Mucosa of descending colon (tissue), 3 donors: ENCODE data around the gene KRTAP10-10. TPM values are rescaled to one million over a fixed set of nuclear protein-coding genes. Genes with fewer than 3 reads are reported as not detected.

Experiments used
- ATAC-seq: fragments of 200-7000 bp; cut with Tn5 transposase; one replicate; pipeline ENCODE4 v1.9.1; 2020; ENCODE audit warnings: mild to moderate bottlenecking, moderate library complexity
- DNase-seq, 3 donors: peaks; one replicate each; pipeline ENCODE4 v3.0.0-alpha.2; 2020
- H3K36me3 ChIP-seq: fragments of 200-600 bp; one replicate; pipeline ENCODE4 v1.8.0; 2021; ENCODE audit warnings: low read depth, mild to moderate bottlenecking
- H3K4me1 ChIP-seq: fragments of 200-600 bp; one replicate; pipeline ENCODE4 v1.8.0; 2021; ENCODE audit warnings: low read depth, mild to moderate bottlenecking
- H3K4me3 ChIP-seq: fragments of 200-600 bp; one replicate; pipeline ENCODE4 v1.8.0; 2021; ENCODE audit warnings: mild to moderate bottlenecking
- H3K9me3 ChIP-seq: fragments of 200-600 bp; one replicate; pipeline ENCODE4 v1.8.0; 2021; ENCODE audit warnings: mild to moderate bottlenecking
- intact Hi-C, 2 donors: fragments of 100-400 bp; cut with DNase I in 1 of 2; cut with micrococcal nuclease in 1 of 2; formaldehyde crosslinking; loops; one replicate each; pipeline versions ENCODE4 v1.11.0 to v1.11.1; 2022; cut with DNase I, micrococcal nuclease
- total RNA-seq, 3 donors: library from RNA; stranded (reverse); fragmentation: NEBNext Ultra II Directional in 2 of 3; extraction: Animal tissue kit (Norgen Biotek cat#: 25700) in 2 of 3; gene quantifications; one replicate each; pipeline versions ENCODE4 v1.2.1 to v1.2.4, GENCODE V29; 2021 to 2023
- TF ChIP-seq, protein P1 (sequence below): fragments of 200-600 bp; IDR thresholded peaks from one replicate; pipeline ENCODE4 v1.8.0; 2022; ENCODE audit warnings: antibody characterized with exemption, mild to moderate bottlenecking
- donor health status: DM: no; HTN: no; CAD: no; lungs with moderate emphysema.
- donor health status: DM: no; HTN: no; CAD: no.
- donor health status: DM: no; HTN: yes; CAD: no.

Gene KRTAP10-10
- total RNA-seq, 3 donors from 2014 or later = not detected

DNA sequence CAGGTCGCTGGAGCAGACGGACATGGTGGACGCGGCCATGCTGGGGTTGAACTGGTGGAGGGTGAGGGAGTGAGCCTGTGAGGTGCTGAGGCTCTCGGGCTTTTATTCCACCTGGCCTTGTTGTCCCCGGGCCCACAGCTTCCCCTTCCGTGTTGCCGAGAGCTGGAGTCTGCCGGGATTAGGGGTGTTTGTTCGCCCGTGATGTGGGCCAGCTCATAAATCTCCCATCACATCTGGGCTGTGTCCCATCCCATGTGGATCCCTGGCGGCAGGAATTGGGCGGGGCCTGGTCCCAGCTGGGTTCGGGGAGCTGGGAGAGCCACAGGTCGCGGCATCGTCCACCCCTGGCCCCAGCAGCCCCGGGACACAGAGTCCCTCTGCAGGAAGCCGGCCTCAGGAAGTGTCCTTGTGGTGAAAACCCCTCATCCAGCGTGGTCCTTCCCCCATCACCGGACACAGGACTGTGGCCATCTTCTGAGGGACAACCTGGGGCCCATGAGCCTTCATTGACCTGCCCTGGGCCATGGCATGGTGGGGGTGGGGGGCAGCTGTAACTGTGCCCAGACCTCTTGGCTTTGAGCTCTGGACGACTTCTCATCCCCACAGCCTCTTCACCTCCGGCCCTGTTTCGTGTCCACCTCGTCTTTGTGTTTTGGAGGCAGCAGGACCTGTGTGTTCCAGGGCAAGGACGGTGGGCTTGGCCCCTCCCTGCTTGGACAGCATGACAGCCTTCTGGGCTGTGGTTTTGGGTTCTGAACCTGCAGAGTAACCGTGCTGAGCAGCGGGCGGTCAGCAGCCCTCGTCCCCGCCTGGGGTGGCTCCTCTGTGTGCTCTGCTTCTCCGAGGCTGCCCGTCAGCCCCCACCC lies 44.5 kb upstream of the KRTAP10-10 start, which contains the start of gene KRTAP10-6:
Gene KRTAP10-6 (minus strand): TSS at position 60 of the 866 bp plus-strand sequence. CDS start 21 bp downstream, at position 39.
- intact Hi-C loops = no loop called here
- Histone ChIP-seq H3K9me3 (no peaks in the 10 kb centered on the region), H3K4me1 (no peaks in the 10 kb centered on the region), H3K36me3 (no peaks in the 10 kb centered on the region), H3K4me3 (no peak within 1 kb of the TSS)
- ATAC-seq = no peak
- TF ChIP-seq, protein P1, sequence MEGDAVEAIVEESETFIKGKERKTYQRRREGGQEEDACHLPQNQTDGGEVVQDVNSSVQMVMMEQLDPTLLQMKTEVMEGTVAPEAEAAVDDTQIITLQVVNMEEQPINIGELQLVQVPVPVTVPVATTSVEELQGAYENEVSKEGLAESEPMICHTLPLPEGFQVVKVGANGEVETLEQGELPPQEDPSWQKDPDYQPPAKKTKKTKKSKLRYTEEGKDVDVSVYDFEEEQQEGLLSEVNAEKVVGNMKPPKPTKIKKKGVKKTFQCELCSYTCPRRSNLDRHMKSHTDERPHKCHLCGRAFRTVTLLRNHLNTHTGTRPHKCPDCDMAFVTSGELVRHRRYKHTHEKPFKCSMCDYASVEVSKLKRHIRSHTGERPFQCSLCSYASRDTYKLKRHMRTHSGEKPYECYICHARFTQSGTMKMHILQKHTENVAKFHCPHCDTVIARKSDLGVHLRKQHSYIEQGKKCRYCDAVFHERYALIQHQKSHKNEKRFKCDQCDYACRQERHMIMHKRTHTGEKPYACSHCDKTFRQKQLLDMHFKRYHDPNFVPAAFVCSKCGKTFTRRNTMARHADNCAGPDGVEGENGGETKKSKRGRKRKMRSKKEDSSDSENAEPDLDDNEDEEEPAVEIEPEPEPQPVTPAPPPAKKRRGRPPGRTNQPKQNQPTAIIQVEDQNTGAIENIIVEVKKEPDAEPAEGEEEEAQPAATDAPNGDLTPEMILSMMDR = no peak
- no peak for DNase-seq

DNA sequence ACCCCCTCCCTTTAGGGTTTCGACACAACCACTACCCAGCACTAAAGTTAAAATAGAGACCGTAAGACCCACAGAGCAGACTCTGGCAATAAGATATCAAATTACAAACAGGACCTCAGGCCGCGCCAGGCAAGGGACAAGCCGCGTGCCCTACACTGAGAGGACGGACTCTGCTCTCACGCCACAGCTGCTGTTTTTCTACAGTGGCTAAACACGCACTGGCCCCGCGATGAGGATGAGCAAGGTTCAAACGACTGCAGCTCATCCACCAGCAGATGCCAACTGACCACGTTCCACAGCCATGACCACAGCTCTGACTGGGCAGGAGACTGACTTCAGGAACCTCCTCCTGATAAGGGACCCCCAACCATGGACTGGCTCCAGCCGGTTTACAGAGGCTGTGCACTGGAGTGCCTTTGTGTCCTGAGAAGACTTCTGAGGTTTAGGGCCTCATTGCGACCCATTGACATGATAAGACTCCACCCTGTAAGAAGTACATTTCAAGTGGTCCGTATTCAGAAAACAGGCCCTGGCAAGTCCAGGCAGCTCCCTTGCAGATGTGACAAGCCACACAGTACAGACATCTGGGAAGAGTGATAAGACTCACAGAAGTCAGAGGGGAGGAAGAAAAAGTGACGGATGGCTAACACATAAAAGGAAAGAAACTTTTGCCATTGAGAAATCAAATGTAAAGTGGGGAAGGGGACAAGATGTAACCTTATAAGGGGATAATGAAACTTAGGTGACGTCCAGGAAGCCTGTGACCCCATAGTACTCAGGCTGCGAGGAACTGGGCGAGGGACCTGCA lies 43.4 kb upstream of the KRTAP10-10 start:
- Histone ChIP-seq H3K4me3 (no peak overlapping the region), H3K4me1 (no peaks in the 10 kb centered on the region), H3K9me3 (no peaks in the 10 kb centered on the region), H3K36me3 (no peaks in the 10 kb centered on the region)
- intact Hi-C loops = no loop called here
- no peak for ATAC-seq
- DNase-seq = no peak
- TF ChIP-seq, protein P1 = no peak

DNA sequence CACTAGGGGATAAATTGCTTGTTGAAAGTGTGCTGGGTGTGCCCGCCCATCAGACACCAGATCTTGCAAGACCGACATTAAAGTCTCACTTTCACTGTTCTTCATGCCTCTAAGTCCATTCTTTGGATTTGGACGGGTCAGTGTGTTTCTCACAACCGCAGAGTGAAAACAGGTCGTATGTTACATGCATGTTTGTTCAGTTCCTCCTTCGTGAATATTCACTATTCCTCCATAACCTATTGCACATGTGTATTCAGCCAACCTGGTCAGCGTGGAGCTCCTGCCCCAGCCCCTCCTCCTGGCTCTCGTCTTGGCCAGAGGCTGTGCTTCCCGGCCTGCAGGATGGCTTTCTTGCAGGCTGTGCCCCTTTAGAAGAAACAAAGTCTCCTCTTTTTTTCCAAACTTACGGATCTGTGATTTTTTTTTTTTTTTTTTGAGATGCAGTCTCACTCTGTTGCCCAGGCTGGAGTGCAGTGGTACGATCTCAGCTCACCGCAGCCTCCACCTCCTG lies 42.7 kb upstream of the KRTAP10-10 start:
- TF ChIP-seq, protein P1 = no peak
- intact Hi-C loops = no loop called here
- no peak for DNase-seq

DNA sequence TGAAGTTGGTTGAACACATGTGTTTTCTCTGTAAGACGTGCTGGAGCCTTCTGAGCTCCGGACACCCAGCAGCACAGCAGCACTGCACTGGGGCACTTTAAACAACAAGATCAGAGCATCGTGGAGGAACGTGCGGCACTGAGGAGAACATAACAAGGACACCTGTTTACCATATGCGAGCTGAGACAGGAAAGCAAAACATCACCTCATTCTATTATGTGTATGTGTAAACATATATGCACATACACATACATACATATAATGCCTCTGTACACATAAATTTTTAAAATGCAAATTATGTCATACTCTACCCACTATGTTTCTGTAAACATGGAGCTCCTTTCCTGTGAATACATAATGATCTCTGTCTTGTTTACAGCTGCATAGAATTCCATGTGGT lies 41.6 kb upstream of the KRTAP10-10 start:
- intact Hi-C loops = no loop called here
- H3K9me3 ChIP-seq = no peaks in the 10 kb centered on the region
- no peak overlapping the region for H3K4me3 ChIP-seq
- DNase-seq (no peak), ATAC-seq (no peak)
- no peaks in the 10 kb centered on the region for H3K36me3 ChIP-seq
- TF ChIP-seq, protein P1 = no peak
- H3K4me1 ChIP-seq = no peaks in the 10 kb centered on the region

More for the DNA sequence above, 42.7 kb upstream of the KRTAP10-10 start:
- no peak for ATAC-seq
- Histone ChIP-seq H3K9me3 (no peaks in the 10 kb centered on the region), H3K36me3 (no peaks in the 10 kb centered on the region), H3K4me1 (no peaks in the 10 kb centered on the region), H3K4me3 (no peak overlapping the region)

DNA sequence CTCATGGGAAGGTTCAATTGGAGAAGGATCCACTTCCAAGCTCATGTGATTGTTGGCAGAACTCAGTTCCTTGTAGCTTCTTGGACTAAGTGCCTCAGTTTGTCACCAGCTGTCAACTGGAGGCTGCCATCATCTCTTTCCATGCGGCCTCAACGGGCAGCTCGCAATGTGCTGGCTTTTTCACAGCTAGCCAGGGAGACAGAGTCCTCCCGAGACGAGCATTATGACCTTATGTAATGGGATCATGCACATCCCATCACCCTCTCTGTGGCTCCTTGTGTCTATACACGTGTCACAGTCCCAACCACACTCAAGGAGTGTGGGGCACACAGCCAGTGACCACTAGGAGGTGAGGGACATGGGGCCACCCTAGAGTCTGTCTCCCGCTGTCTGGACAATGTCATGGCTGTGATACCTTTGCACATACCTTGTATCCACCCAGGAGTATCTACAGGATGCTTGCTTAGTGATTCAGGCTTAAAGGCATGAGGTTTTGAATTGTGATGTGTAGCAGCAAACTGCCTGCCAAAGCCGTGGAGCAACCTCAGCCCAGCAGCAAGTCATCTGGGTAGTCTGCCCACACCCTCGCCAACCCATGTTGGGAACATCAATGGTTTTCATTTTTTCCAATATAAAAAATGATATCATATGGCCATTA lies 41.0 kb upstream of the KRTAP10-10 start:
- Histone ChIP-seq H3K36me3 (no peaks in the 10 kb centered on the region), H3K4me1 (no peaks in the 10 kb centered on the region), H3K9me3 (no peaks in the 10 kb centered on the region), H3K4me3 (no peak overlapping the region)
- TF ChIP-seq, protein P1 = no peak
- ATAC-seq (no peak), DNase-seq (no peak)
- intact Hi-C loops = no loop called here
